HG02870 (cell line): ENCODE data around the gene CHST15.

Source experiments
- ATAC-seq: cut with Tn5 transposase; IDR thresholded peaks from one replicate; pipeline ENCODE4 v1.9.1; 2021; ENCODE audit warnings: mild to moderate bottlenecking, moderate library complexity; ENCODE audit not compliant: unreplicated experiment

CHST15 gene

DNA sequence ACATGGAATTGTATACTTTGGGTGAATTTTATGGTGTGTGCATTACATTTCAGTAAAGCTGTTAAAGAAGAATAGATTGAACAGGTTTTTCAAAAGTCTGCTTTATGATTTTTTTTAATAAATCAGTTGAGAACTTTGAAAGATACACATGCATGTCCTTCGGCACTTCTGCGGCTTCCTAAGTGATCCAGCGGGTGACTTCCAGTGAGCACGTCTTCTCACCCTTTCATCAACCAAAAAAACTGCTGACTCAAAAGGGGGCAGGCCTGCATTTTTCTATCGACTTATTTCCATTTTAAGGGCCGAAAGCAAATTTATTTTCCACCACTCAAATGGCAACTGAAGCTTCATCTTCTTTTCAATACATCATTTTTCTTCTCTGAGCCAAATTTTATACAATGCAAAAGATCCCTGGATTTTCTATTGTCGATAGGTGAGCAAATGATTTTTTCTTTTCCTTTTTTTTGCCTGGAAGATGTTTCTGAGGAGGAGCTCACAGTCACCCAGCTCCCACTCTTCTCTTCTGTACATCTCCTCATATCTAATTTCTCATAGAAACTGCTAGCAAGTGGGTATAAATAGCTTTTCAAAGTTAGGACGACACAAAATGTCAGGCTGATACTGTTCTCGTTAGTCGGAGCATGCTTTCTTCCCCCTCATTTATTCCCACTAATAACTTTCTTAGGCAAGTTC lies 10.2 kb downstream of the CHST15 start:
- no peak for ATAC-seq

DNA sequence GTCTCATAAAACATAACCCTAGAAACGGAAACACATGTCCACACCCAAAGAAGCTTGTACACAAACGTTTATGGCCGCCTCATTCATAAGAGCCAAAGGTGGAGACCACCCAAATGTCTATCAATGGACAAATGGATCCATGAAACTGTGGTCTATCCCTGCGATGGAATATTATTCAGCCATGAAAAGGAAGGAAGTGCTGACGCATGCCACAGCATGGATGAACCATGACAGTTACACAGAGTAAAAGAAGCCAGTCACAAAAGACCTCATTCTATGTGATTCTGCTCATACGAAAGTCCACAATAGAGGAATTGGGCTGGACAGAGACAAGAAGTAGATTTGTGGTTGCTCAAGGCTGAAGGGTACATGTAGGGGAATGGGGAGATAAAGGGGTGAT lies 10.8 kb downstream of the CHST15 start:
- no peak for ATAC-seq

DNA sequence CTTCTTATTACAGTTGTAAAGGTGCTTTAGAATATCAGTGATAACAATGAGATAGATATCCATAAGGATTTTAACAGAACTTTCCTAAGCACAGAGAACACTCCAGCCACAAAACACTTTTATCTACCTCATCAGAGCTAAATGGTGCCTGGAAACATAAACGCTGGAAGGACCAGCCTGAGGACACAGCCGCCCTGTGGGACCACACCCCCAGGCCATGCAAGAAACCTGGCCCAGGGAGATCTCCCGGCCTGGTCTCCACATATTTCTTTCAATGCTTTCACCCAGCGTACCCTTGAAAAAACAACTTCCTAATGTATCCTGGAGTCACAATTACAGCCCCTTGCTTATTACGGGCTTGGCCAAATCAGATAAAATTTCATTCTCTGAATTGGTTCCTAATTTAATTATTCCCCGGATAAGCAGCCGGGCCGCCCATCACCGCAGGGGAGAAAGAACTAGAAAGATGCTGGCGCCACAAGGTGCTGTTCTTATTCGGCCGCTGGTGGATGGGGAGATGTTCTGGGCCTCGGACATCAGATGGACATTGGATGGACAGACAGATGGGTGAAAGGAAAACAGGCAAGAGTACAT lies 11.8 kb downstream of the CHST15 start:
- ATAC-seq, result no peak

GRCh38 chr10:124079864-124080263 lies 13.5 kb downstream of the CHST15 start:
- no peak for ATAC-seq

- no peak for ATAC-seq
These were observed 14.7 kb downstream of the CHST15 start for GRCh38 chr10:124078714-124079113.

- no peak for ATAC-seq
These were observed 15.4 kb downstream of the CHST15 start for GRCh38 chr10:124078028-124078427.

GRCh38 chr10:124077208-124077993 lies 16.0 kb downstream of the CHST15 start:
- ATAC-seq, result no peak

- no peak for ATAC-seq
These were observed 17.2 kb downstream of the CHST15 start for GRCh38 chr10:124076148-124076733.

DNA sequence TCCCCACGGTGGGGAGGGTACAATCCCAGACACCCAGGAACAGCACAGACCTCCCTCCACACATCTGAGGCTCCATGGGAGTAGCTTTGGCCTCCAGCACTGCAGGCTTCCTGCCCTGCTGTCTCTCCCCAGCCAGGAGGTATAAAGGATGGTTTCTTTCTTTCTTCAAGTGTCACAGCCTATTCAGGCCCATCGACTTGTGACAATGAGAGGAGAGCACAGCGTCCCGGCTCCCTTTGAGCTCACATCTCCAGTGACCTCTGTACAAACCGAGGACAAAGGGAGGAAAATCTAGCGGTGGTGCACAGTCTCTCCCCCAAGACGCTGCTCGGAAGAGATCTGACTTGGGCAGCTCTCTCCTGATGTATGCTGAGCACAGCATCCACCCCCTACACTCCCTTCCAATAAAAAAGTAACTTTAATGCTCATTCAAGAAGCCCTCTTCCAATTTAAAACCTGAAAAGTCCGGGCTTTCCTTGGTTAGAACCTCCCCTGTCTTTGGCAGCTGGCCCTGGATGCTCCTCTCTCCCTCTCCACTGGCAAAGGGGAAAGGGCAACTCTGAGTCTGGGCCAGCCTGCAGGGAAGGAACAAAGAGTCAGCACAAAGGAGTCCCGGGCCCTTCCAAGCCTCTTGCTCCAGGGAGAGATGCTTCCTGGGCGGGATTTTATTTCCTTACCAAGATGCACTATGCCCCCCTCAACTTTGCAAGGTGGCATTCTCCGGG lies 18.0 kb downstream of the CHST15 start:
- ATAC-seq, result no peak

DNA sequence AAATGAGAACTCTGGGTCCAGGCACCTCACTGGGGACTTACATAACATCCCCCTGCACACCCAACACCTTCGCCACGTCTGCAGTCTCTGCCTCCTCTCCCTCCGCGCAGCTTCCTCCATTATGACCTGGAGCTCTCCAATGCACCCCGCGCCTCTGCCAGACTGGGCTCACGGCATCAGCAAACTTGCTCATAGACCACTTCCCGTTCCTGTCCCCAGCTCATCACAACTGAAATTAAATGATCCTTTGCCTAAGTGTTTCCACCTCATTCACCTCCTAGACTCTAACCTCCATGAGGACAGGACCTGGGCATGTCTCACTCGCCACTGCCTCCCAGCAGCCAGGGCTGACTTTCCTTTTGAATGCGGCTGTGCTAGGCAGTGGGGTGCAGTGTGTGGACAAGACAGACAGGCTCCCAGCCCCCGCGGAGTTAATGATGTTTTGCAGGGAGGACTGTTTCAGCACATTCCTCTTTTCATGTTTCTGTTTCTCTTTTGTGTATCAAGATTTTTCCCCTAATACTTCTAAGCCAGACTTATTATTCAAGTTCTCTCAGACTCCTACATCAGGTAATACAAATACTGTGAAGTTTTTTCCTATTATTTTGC lies 18.8 kb downstream of the CHST15 start:
- ATAC-seq, result no peak

DNA sequence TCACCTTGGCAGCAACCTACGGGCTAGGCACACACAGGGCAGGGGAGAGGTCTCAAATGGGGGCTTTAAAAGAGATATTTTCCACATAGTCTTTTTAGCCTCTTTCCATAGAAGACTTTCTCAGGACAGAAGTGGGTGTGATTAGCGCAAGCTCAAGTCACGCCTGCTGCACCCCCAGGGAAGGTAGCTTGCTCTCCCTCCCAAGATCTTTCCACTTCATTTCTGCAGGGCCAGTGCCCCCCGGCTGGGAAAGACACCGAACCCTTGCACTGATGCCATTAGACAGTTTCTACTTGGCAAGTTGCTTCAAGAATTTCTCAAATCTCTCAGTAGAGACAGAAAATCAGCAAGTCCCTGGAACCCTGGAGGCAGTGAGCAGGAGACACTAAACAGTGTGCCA lies 19.4 kb downstream of the CHST15 start:
- no peak for ATAC-seq

DNA sequence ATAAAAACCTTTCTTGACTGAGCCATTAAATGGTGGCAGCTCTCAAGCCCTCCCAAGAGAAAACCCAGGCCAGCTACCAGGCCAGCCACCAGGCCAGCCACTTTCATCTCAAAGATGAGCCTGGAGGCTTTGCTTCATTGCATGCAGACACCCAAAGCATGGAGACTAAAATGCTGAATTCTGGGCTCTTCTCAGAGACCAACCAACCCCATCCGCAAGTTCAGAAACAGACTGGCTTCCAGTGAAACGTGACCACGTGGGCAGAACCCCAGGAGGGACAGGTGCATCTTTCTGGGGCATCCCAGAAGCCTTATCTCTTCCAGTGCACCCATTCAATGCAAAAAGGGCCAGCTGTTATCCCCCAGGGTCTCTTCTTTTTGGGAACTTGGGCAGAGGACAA lies 20.9 kb downstream of the CHST15 start:
- no peak for ATAC-seq

- ATAC-seq, result no peak
These were observed 21.3 kb downstream of the CHST15 start for GRCh38 chr10:124072106-124072505.

GRCh38 chr10:124071141-124071540 lies 22.3 kb downstream of the CHST15 start:
- no peak for ATAC-seq

- no peak for ATAC-seq
These were observed 22.7 kb downstream of the CHST15 start for GRCh38 chr10:124070666-124071065.

DNA sequence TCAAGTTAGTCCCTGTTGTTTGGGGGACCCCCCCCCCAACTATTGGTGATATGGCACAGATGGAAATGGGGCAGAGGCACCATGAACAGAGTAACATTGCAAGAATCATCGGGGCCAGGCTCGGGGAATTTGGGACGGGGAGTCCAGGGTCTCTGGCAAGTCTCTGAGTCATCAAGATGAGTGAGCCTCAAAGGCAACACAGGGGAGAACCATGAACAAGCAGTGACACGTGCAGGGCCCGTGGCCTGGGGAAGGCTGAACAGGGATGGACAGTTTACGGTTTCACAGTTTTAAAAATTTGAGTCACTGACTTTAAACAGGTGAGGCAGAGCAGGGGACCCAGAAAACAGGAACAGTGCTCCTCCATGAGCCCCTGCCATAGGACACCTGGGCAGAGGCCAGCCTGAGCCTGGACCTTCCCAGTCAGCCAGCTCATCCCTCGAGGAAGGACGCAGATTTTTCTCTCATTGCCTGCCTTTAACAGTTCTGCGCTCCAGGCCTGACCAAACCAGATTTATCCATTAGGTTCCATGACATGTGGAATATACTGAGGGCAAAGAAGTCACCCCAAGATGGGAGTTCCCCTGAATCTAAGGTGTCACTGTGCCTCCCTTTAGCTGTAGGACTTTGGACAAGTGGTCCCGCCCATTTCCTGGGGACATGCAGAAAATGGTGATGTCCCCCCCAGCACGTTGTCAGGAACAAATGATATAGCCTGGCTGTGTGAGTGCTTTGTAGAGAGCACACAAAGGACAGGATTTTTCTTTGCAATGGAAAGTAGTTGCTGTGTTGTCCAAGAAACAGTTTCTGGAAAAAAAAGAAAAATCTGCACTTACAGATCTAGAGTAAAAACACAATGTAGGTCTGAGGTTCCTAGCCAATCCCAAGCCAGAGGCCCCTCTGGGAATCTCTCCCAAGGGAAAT lies 23.8 kb downstream of the CHST15 start:
- ATAC-seq, result no peak

DNA sequence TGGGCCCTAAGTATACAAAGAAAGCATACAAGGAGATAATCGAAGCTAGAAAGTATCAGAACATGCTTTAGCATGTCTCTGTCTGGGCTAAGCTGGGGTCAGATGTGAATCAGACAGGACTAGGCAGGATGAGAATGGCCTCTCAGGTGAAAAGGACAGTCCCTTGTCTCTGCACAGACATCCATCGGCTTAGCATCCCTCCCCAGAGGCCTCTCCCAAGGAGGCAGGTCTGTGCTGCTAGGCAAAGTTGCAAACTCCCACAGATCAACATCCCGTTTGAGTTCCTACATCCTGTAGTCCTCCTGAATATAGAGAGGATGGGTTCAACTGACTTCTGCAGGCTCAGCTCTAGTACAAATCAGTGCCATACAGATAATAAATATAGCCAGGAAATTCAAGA lies 24.5 kb downstream of the CHST15 start:
- ATAC-seq, result no peak

DNA sequence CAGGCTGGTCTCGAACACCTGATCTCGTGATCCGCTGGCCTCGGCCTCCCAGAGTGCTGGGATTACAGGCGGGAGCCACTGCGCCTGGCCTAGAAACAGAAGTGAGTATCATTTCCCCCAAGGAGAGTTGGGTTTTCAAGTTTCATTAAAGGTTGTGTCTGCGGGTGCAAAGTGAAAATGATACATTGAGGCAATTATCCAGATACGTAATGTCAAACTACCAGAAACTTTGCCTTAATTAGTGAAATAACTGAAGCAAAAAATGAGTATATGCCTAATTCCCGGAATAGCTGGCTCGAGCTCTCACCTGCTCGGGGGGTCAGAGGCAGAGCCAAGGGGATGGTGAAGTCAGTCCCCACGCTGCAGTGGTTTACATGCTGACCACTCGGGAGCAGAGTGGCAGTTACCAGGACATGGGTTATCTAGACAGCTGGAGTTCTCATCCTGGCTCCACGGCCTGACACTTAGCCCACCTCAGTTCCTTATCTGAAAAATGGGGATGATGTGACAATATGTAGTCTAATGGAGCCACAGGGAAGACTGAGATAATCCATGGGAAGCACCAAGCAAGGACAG lies 25.5 kb downstream of the CHST15 start:
- no peak for ATAC-seq
